Middle frontal gyrus (tissue), 1 donor: ENCODE results near the gene DHRS1.
"Not testable (repeated sequence)": the region's sequence is repeated elsewhere in the genome, so short reads cannot be mapped to it uniquely, and the experiment has no call there.

ENCODE experiments used
- DNase-seq: peaks from one replicate; pipeline ENCODE4 v3.0.0-alpha.2; 2015; ENCODE audit warnings: low spot score; ENCODE audit errors: extremely low spot score

DHRS1 gene

DNA sequence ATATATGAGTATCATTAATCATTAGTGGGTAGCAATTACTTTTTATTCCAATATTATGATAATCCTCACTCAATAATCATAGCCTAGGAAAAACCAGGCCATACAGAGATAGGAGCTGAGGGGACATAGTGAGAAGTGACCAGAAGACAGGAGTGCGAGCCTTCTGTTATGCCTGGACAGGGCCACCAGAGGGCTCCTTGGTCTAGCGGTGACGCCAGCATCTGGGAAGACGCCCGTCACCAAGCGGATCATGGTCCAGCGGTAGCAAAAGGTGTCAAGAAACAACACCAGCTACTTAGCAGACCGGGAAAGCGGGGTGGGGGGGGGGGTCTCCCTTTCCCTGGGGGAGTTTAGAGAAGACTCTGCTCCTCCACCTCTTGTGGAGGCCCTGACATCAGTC lies 28.3 kb upstream of the DHRS1 start:
- DNase-seq: not testable (repeated sequence)

GRCh38 chr14:24327303-24327702 lies 27.7 kb upstream of the DHRS1 start:
- DNase-seq: no peak

- DNase-seq: no peak
Measured at GRCh38 chr14:24325963-24326362, 26.4 kb upstream of the DHRS1 start.

- no peak for DNase-seq
Measured at GRCh38 chr14:24325041-24325530, 25.5 kb upstream of the DHRS1 start.

DNA sequence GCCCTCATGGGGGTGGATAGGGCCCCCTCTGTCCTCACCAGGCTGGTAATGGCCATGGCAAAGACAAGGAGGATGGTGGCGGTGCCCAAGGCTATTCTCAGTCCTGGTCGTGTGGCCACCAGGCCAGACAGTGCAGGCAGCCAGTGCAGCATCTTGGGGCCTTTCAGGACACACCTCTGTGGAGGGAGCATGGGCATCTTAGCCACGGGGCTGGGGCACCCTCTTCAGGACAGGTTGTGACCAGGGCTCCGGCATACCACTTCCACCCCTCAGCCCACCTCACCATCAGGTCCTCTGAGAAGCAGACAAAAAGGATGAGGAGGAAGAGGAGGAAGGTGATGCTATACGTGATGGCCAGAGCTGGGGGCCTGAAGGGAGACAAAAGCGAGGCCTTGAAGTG lies 24.4 kb upstream of the DHRS1 start:
- DNase-seq: no peak

DNA sequence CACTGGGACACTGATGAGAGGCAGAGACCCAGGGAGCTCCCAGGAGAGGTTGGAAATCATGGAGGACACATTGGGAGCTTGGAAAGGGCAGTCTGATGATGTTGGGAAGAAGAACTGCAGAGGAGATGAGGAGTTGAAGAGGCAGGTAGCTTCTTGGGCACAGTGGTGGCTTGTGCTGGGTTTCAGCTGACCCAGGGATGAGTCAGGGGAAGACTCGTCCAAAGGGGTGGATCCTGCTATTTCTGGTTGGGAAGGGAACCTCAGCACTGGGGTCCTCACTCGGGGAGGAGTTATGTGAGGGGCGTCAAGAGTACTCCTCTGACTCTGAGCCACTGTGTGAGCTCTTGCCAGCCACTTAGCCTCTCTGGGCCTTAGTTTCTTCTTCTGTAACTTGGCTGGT lies 23.8 kb upstream of the DHRS1 start:
- no peak for DNase-seq

GRCh38 chr14:24322672-24323071 lies 23.1 kb upstream of the DHRS1 start:
- DNase-seq: no peak

GRCh38 chr14:24321212-24321975 lies 21.8 kb upstream of the DHRS1 start:
- no peak for DNase-seq

DNA sequence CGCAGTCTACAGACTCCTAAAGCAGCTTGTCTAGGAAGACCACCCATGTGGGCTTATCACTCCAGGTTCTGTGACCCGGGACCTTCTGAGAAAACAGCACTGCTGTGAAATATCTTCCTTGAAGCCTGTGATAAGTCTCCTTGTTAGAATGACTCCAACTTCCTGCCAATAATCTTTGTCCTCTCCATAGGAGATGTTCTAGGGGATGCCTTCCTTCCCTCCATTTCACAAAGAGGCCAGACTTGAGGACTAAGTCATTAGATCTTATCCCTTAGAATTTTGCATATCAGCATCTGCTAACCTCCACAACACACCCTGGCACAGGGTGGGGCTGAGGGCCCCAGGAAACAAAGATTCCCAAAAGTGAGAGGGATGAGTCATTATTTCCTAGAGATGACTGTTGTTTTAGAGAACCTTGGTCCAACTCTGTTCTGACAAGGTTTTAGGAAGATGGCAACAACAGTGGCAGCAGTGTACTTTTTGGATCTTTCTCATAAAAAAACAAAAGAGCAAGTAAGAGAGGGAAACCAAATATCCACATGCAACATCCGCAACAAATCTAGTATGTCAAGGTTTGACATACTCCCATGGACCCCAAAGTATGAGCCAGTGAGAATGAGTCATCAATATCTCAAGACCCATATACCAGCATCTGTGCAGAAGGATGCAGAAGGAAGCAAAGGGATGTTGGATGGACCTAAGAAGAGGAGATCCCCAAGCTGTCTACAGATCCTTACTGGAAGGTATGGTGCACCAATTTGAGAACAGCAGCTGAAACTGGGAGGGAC lies 17.8 kb upstream of the DHRS1 start:
- DNase-seq: no peak

DNA sequence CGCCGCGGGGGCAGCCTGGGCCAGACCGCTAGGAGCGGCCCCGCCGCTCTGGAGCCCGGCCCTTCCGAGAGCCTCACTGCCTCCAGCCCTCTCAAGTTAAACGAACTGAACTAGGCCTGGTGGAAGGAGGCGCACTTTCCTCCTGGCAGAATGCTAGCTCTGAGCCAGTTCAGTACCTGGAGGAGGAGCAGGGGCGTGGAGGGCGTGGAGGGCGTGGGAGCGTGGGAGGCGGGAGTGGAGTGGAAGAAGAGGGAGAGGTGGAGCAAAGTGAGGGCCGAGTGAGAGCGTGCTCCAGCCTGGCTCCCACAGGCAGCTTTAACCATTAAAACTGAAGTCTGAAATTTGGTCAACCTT lies 17.0 kb upstream of the DHRS1 start:
- no peak for DNase-seq

- no peak for DNase-seq
Measured at GRCh38 chr14:24315807-24316596, 16.4 kb upstream of the DHRS1 start.

DNA sequence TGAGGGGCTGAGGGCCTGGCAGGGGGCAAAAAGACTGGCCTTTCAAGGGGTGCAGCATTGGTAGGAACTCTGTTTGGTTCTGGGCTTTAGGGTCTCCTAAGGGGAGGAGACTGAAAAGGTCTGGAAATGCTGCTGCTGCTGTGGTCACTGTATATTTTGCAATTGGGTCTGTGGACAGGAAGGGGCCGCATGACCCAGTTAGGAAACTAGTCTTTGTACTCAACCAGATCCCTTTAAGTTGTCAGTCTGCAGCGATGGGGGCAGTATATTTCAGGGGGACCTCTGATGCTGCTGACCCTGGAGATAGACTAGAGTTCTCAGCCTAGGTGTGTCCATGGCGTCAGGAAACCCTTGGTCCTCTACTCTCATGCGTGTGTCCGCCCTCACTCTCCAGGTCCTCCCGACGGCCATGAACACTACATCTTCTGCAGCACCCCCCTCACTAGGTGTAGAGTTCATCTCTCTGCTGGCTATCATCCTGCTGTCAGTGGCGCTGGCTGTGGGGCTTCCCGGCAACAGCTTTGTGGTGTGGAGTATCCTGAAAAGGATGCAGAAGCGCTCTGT lies 15.7 kb upstream of the DHRS1 start:
- DNase-seq: no peak

DNA sequence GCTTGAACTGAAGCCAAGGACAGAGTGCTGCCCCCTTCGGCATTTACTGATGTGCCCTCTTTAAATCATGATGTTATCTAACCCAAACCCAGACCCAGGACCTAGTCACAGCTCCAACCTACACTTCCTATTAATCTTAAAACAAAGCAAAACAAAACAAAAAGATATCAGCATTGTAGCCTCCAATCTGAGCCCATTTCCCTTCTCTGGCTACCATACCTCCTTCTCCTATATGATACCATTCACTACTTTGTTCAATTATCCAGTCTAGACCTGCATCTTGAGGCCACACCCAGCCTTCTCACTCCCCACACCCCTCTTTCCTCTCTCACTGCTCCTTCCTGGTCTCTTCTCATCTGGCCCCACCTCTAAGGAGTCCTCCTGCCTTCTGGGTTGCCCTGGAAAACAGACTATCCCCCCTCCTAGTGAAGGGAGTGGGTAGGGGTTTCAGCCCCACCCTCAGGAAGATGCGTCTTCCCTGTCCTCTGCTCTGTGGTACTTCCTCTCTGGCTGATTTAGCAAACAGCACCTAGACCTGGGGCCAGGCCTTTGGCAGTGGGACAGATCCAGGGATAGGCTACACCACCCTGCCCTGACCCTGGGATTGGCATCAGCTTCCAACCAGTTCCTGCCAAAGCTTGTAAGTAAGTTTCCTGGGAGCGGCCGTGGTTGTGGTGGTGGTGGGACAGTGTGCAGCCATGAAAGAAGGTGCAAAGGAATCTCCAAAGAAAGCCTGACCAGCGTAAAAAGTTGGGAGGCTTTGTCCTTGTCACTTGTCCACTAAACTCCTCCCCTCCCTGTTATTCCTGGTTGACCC lies 15.0 kb upstream of the DHRS1 start:
- DNase-seq: no peak

GRCh38 chr14:24313913-24314312 lies 14.3 kb upstream of the DHRS1 start:
- no peak for DNase-seq

- DNase-seq: no peak
Measured at GRCh38 chr14:24312736-24313507, 13.3 kb upstream of the DHRS1 start.

DNA sequence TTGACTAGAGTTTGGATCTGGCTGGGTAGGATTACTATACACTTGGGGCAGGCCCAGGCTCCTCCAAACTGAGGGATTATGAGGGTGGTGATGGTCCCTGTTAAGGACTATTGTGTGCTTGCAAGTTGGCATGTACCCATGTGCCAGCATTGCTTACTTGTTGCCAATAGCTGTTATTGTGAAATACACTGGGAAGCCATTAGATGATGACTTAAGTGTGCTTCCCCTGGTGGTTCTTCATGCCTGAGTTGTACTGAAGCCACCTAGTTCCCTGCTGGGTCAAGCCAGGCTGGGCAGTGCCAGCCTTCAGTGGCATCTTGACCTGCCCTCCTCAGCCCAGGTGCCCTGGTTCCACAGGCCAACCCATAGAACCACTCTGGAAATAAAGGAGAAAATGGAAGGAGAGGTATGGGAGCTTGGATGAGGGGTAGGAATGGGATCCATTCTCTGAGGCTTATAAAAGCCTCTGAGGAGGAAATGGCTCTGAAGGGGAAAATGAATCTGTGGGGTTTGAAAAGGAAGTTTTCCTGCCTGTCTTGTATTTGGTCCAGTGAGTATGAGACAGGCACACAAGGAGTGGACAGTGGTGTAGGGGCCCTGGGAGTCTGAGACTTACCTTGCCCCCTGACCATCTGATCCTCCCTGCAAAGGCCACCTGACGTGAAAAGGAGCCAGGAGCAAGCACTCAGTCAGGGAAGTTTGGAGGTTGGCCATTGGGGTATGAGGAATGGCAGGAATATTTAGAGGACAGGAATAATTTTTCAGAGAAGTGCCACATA lies 12.4 kb upstream of the DHRS1 start:
- no peak for DNase-seq

- peak; percentile 31 for DNase-seq
Measured at GRCh38 chr14:24310646-24311604, 11.3 kb upstream of the DHRS1 start, which contains the start of gene LTB4R. TSS of gene LTB4R (plus strand) at chr14:24311502. CDS start at chr14:24315652, 4,150 bp downstream.

GRCh38 chr14:24310265-24310645 lies 10.7 kb upstream of the DHRS1 start:
- no peak for DNase-seq
